ENCODE measurements around the gene WDR70.
"Not testable (repeated sequence)": the region's sequence is repeated elsewhere in the genome, so short reads cannot be mapped to it uniquely, and the experiment has no call there.

The WDR70 gene

GRCh38 chr5:37771731-37772130, 392.6 kb downstream of the WDR70 start:
- no peak for DNase-seq

GRCh38 chr5:37772255-37772654, 393.1 kb downstream of the WDR70 start:
- DNase-seq, result no peak

- no peak for DNase-seq
Observed at GRCh38 chr5:37773809-37774208, 394.7 kb downstream of the WDR70 start.

GRCh38 chr5:37774912-37775483, 395.9 kb downstream of the WDR70 start:
- no peak for DNase-seq

- no peak for DNase-seq
Observed at GRCh38 chr5:37776826-37777225, 397.7 kb downstream of the WDR70 start.

GRCh38 chr5:37777432-37778130, 398.5 kb downstream of the WDR70 start:
- DNase-seq, result no peak

- not testable (repeated sequence) for DNase-seq
Observed at GRCh38 chr5:37781409-37781808, 402.3 kb downstream of the WDR70 start.

- no peak for DNase-seq
Observed at GRCh38 chr5:37786416-37786815, 407.3 kb downstream of the WDR70 start.

- DNase-seq, result no peak
Observed at GRCh38 chr5:37786862-37787519, 407.9 kb downstream of the WDR70 start.

GRCh38 chr5:37787742-37788141, 408.6 kb downstream of the WDR70 start:
- DNase-seq, result no peak

GRCh38 chr5:37789991-37790390, 410.9 kb downstream of the WDR70 start:
- DNase-seq, result no peak

GRCh38 chr5:37791321-37791720, 412.2 kb downstream of the WDR70 start:
- DNase-seq, result no peak

- DNase-seq, result no peak
Observed at GRCh38 chr5:37792975-37793631, 414.0 kb downstream of the WDR70 start.

- not testable (repeated sequence) for DNase-seq
Observed at GRCh38 chr5:37795292-37795691, 416.2 kb downstream of the WDR70 start.

- not testable (repeated sequence) for DNase-seq
Observed at GRCh38 chr5:37796435-37796834, 417.3 kb downstream of the WDR70 start.

GRCh38 chr5:37799865-37800421, 420.8 kb downstream of the WDR70 start:
- no peak for DNase-seq

- no peak for DNase-seq
Observed at GRCh38 chr5:37801521-37801920, 422.4 kb downstream of the WDR70 start.
